ENCODE results near the gene HABP2. TPM values are rescaled to one million over a fixed set of nuclear protein-coding genes. Genes with fewer than 3 reads are reported as not detected.

HABP2 gene
- total RNA-seq, 1 experiment from 2014 or later = 0.59 TPM

DNA sequence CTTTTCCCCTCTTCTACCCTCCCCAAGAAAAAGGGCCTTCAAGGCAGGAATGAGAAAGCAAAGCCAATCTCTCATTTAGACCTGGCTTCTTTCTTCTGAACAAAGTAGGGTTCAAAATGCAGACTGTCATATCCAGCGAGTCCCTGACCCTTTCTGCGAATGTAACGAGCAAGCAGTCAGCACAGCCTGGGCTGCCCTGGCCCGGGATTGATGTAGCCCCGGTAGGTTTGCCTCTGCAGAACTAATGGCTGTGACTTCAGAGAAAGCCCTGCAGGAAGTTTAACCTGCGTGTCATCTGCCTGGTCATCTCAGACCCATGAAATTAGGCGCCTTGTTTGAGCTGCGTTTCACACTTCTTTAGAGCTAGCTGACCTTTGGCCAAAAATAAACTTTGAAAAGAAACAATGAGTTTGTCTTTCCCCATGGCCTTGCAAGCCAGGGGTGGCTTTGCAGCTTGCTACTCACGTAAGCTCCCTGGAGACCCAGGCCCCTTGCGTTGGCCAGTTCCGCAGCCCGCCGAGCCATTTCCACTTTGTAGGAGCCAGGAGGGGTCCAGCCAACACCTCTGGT, 36.4 kb downstream of the HABP2 start:
- no peaks in the 10 kb centered on the region for H3K9me3 Mint-ChIP-seq (ENCODE audit: low read depth, unreplicated experiment)
- no peak overlapping the region for H3K27ac Mint-ChIP-seq (ENCODE audit: unreplicated experiment)
- intact Hi-C loops (cut with micrococcal nuclease; ENCODE audit: unreplicated experiment) = no loop called here
- BruUV-seq (replicated peaks) = no TSS peak
- TF ChIP-seq CTCF (IDR thresholded peaks at IDR 0.05; ENCODE audit: unreplicated experiment) = no peak
- CTCF ChIA-PET = no interaction called here
- no peak for DNase-seq
- H3K36me3 Mint-ChIP-seq (ENCODE audit: insufficient read depth, unreplicated experiment) = no peaks in the 10 kb centered on the region
- H3K27me3 Mint-ChIP-seq (ENCODE audit: unreplicated experiment) = peaks cover 42% of the 10 kb centered on the region
- no peak overlapping the region for H3K4me3 Mint-ChIP-seq (ENCODE audit: low read depth, unreplicated experiment)
- H3K4me1 Mint-ChIP-seq (ENCODE audit: low read depth, unreplicated experiment) = no peaks in the 10 kb centered on the region

- H3K27ac Mint-ChIP-seq (ENCODE audit: unreplicated experiment) = no peak overlapping the region
- no TSS peak for BruUV-seq (replicated peaks)
- CTCF ChIA-PET = no interaction called here
Measured at GRCh38 chr10:113590581-113590980, 37.7 kb downstream of the HABP2 start.

GRCh38 chr10:113592380-113592779, 39.5 kb downstream of the HABP2 start:
- Mint-ChIP-seq H3K36me3 (ENCODE audit: insufficient read depth, unreplicated experiment) (no peaks in the 10 kb centered on the region), H3K4me1 (ENCODE audit: low read depth, unreplicated experiment) (no peaks in the 10 kb centered on the region), H3K27me3 (ENCODE audit: unreplicated experiment) (peaks cover 66% of the 10 kb centered on the region), H3K4me3 (ENCODE audit: low read depth, unreplicated experiment) (no peak overlapping the region), H3K27ac (ENCODE audit: unreplicated experiment) (no peak overlapping the region), H3K9me3 (ENCODE audit: low read depth, unreplicated experiment) (no peaks in the 10 kb centered on the region)
- DNase-seq = no peak
- BruUV-seq (replicated peaks) = no TSS peak
- CTCF ChIA-PET = no interaction called here
- intact Hi-C loops (cut with micrococcal nuclease; ENCODE audit: unreplicated experiment) = no loop called here
- TF ChIP-seq CTCF (IDR thresholded peaks at IDR 0.05; ENCODE audit: unreplicated experiment) = no peak

More at GRCh38 chr10:113590581-113590980, 37.7 kb downstream of the HABP2 start:
- H3K4me3 Mint-ChIP-seq (ENCODE audit: low read depth, unreplicated experiment) = no peak overlapping the region
- no peak for TF ChIP-seq CTCF (IDR thresholded peaks at IDR 0.05; ENCODE audit: unreplicated experiment)
- H3K27me3 Mint-ChIP-seq (ENCODE audit: unreplicated experiment) = peaks cover 48% of the 10 kb centered on the region
- H3K36me3 Mint-ChIP-seq (ENCODE audit: insufficient read depth, unreplicated experiment) = no peaks in the 10 kb centered on the region
- intact Hi-C loops (cut with micrococcal nuclease; ENCODE audit: unreplicated experiment) = no loop called here
- H3K9me3 Mint-ChIP-seq (ENCODE audit: low read depth, unreplicated experiment) = no peaks in the 10 kb centered on the region
- no peak for DNase-seq
- H3K4me1 Mint-ChIP-seq (ENCODE audit: low read depth, unreplicated experiment) = no peaks in the 10 kb centered on the region

- intact Hi-C loops (cut with micrococcal nuclease; ENCODE audit: unreplicated experiment) = no loop called here
- H3K36me3 Mint-ChIP-seq (ENCODE audit: insufficient read depth, unreplicated experiment) = no peaks in the 10 kb centered on the region
- H3K27me3 Mint-ChIP-seq (ENCODE audit: unreplicated experiment) = peaks cover 86% of the 10 kb centered on the region
- H3K4me3 Mint-ChIP-seq (ENCODE audit: low read depth, unreplicated experiment) = no peak overlapping the region
- DNase-seq = no peak
- no TSS peak for BruUV-seq (replicated peaks)
- no peak for TF ChIP-seq CTCF (IDR thresholded peaks at IDR 0.05; ENCODE audit: unreplicated experiment)
- H3K27ac Mint-ChIP-seq (ENCODE audit: unreplicated experiment) = no peak overlapping the region
- H3K4me1 Mint-ChIP-seq (ENCODE audit: low read depth, unreplicated experiment) = no peaks in the 10 kb centered on the region
- no peaks in the 10 kb centered on the region for H3K9me3 Mint-ChIP-seq (ENCODE audit: low read depth, unreplicated experiment)
- CTCF ChIA-PET = no interaction called here
Measured at GRCh38 chr10:113594652-113595051, 41.8 kb downstream of the HABP2 start.

Data from Calu3 (cell line).